ENCODE results near the gene TPM1. TPM values are rescaled to one million over a fixed set of nuclear protein-coding genes. Genes with fewer than 3 reads are reported as not detected.

TPM1 gene
- total and polyA plus RNA-seq, 10 of the 15 experiments (the other 5 are each of a cell fraction or from before 2014, with no cell fraction given): 0.43 to 10.0 (median 2.4) TPM

DNA sequence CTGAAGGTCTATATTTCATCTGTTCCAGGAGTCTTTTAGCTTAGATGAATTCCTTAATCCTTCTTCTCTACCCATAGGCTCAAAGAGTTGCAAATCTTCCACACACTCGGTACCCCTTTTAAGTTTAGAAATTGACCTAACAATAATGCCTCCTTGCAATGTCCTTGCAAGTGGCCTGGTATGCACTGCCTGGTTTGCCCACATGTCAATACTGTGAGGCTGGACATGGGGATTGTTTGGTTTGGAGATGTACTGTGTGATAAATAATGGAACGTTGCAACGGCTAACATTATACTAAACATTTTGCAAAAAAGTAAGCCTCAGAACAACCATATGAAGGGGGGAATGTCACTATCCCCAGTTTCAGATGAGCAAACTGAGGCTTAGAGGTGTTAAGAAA, 22.4 kb upstream of the TPM1 start:
- no peak for DNase-seq (ENCODE audit: low read depth, low spot score)
- Histone ChIP-seq H2AFZ (ENCODE audit: control insufficient read depth, low read depth, low read length) (no peak overlapping the region), H3K4me2 (ENCODE audit: control insufficient read depth, insufficient read depth) (no peak overlapping the region), H3K27me3 (replicated peaks in 1 of 2; ENCODE audit: control insufficient read depth in 2 of 2, insufficient read depth in 2 of 2, low read length in 1 of 2) (peaks cover 0 to 1% of the 10 kb centered on the region in 2 experiments; a peak in 3 of 4 replicates), H3K9me3 (replicated peaks; ENCODE audit: control insufficient read depth, insufficient read depth, low read length) (no peaks in the 10 kb centered on the region), H3K79me2 (ENCODE audit: control insufficient read depth, insufficient read depth, low read length) (no peaks in the 10 kb centered on the region), H3K4me3 (no peak overlapping the region), H3K36me3 (ENCODE audit: control insufficient read depth in 2 of 2, insufficient read depth in 2 of 2, low read length in 1 of 2) (no peaks in the 10 kb centered on the region), H4K20me1 (ENCODE audit: control insufficient read depth, insufficient read depth) (no peaks in the 10 kb centered on the region), H3K27ac (ENCODE audit: control insufficient read depth, insufficient read depth) (no peak overlapping the region), H3K9ac (ENCODE audit: control insufficient read depth, insufficient read depth, low read length) (no peak overlapping the region), H3K4me1 (ENCODE audit: control insufficient read depth, insufficient read depth, low read length) (no peaks in the 10 kb centered on the region)
- WGBS (ENCODE audit: insufficient coverage, insufficient replicate concordance, low lambda C conversion rate, missing lambda C conversion rate): 44% methylated on average over 3 of the region's 3 CpGs
- ChIA-PET RAD21 (ENCODE audit: unreplicated experiment) (no interaction called here), SMC1A (ENCODE audit: uncharacterized antibody, unreplicated experiment) (no interaction called here), CTCF (interaction anchor here (0.8 kb wide), 1 partner anchor 28 kb away, joined by 3 read pairs; no protein-coding TSS in a partner anchor), POLR2A (no interaction called here)
- intact Hi-C loops (cut with micrococcal nuclease; ENCODE audit: unreplicated experiment): no loop called here
- no peak for ATAC-seq
- TF ChIP-seq RUNX3 (IDR thresholded peaks at IDR 0.05; ENCODE audit: low read length) (no peak), IKZF1 (conservative IDR thresholded peaks at IDR 0.05) (no peak), PAX8 (IDR thresholded peaks at IDR 0.05) (no peak), SMAD1 (IDR thresholded peaks at IDR 0.05; ENCODE audit: low read depth, partially characterized antibody) (no peak), MEF2A (IDR thresholded peaks at IDR 0.05; ENCODE audit: insufficient read depth, low read depth, low read length) (no peak), MYB (IDR thresholded peaks at IDR 0.05; ENCODE audit: borderline replicate concordance, low read depth, low read length) (no peak)
- TF ChIP-seq, protein P1, sequence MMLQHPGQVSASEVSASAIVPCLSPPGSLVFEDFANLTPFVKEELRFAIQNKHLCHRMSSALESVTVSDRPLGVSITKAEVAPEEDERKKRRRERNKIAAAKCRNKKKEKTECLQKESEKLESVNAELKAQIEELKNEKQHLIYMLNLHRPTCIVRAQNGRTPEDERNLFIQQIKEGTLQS (IDR thresholded peaks at IDR 0.05; ENCODE audit: borderline replicate concordance, extremely low read depth, low read depth, low read length): no peak
- in situ Hi-C loops (cut with MboI): no loop called here
- no peak for FAIRE-seq
- no TSS peak for BruUV-seq (replicated peaks)

DNA sequence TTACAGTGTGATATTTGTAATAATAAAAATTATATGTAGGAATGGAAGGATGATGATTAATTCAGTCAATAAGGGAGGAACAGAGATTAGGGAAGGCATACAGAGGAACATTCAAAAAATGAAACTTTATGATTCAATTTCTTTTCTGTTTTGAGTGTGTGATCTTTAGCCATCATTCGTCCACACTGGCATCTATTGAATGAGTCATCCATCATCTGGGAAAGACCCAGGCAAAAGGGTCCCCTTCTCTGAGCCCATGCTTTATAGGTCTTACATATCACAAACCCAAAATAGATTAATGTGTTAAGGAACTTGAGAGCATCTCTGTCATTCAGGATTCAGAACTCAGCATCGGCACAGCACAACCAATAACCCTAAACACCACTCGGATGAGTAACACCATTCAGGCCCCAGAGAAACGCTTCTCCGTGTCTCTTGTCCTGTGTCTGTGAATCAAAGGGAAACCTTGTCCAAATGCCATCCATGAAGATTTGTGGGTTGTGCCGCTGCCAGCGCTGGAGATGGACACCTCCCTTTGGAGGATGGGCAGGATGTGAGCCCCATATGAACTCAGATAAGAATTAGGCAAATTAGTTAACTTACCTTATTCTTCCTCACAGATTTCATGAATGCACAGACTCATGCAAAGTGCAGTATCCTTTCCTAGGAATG, 21.7 kb upstream of the TPM1 start:
- ChIA-PET CTCF (interaction anchor here (0.8 kb wide), 1 partner anchor 27 kb away, joined by 3 read pairs; no protein-coding TSS in a partner anchor), RAD21 (ENCODE audit: unreplicated experiment) (no interaction called here), SMC1A (ENCODE audit: uncharacterized antibody, unreplicated experiment) (no interaction called here), POLR2A (no interaction called here)
- ATAC-seq (no peak), DNase-seq (ENCODE audit: low read depth, low spot score) (no peak), FAIRE-seq (no peak)
- Histone ChIP-seq H2AFZ (ENCODE audit: control insufficient read depth, low read depth, low read length) (no peak overlapping the region), H3K9me3 (replicated peaks; ENCODE audit: control insufficient read depth, insufficient read depth, low read length) (no peaks in the 10 kb centered on the region), H3K4me3 (no peak overlapping the region), H3K27ac (ENCODE audit: control insufficient read depth, insufficient read depth) (no peak overlapping the region), H3K4me1 (ENCODE audit: control insufficient read depth, insufficient read depth, low read length) (no peaks in the 10 kb centered on the region), H4K20me1 (ENCODE audit: control insufficient read depth, insufficient read depth) (no peaks in the 10 kb centered on the region), H3K79me2 (ENCODE audit: control insufficient read depth, insufficient read depth, low read length) (no peaks in the 10 kb centered on the region), H3K4me2 (ENCODE audit: control insufficient read depth, insufficient read depth) (no peak overlapping the region), H3K9ac (ENCODE audit: control insufficient read depth, insufficient read depth, low read length) (no peak overlapping the region), H3K36me3 (ENCODE audit: control insufficient read depth in 2 of 2, insufficient read depth in 2 of 2, low read length in 1 of 2) (no peaks in the 10 kb centered on the region), H3K27me3 (replicated peaks in 1 of 2; ENCODE audit: control insufficient read depth in 2 of 2, insufficient read depth in 2 of 2, low read length in 1 of 2) (peaks cover 0 to 1% of the 10 kb centered on the region in 2 experiments; a peak in 3 of 4 replicates)
- in situ Hi-C loops (cut with MboI): no loop called here
- 23% methylated on average over 7 of the region's 7 CpGs for WGBS (ENCODE audit: insufficient coverage, insufficient replicate concordance, low lambda C conversion rate, missing lambda C conversion rate)
- intact Hi-C loops (cut with micrococcal nuclease; ENCODE audit: unreplicated experiment): no loop called here
- no TSS peak for BruUV-seq (replicated peaks)
- TF ChIP-seq ETV6 (conservative IDR thresholded peaks at IDR 0.05 in 1 of 2, IDR thresholded peaks at IDR 0.05 in 1 of 2; ENCODE audit: borderline replicate concordance in 1 of 2, low read depth in 1 of 2): no peak
- no peak for TF ChIP-seq SMC3 (IDR thresholded peaks at IDR 0.05; ENCODE audit: borderline replicate concordance, low read length)
- TF ChIP-seq, protein P2, sequence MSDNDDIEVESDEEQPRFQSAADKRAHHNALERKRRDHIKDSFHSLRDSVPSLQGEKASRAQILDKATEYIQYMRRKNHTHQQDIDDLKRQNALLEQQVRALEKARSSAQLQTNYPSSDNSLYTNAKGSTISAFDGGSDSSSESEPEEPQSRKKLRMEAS (IDR thresholded peaks at IDR 0.05; ENCODE audit: low read depth, low read length): no peak
- TF ChIP-seq FOXK2 (IDR thresholded peaks at IDR 0.05): no peak
- TF ChIP-seq RAD21 (IDR thresholded peaks at IDR 0.05; ENCODE audit: insufficient read depth, low read depth, low read length): no peak
- TF ChIP-seq, protein P3, sequence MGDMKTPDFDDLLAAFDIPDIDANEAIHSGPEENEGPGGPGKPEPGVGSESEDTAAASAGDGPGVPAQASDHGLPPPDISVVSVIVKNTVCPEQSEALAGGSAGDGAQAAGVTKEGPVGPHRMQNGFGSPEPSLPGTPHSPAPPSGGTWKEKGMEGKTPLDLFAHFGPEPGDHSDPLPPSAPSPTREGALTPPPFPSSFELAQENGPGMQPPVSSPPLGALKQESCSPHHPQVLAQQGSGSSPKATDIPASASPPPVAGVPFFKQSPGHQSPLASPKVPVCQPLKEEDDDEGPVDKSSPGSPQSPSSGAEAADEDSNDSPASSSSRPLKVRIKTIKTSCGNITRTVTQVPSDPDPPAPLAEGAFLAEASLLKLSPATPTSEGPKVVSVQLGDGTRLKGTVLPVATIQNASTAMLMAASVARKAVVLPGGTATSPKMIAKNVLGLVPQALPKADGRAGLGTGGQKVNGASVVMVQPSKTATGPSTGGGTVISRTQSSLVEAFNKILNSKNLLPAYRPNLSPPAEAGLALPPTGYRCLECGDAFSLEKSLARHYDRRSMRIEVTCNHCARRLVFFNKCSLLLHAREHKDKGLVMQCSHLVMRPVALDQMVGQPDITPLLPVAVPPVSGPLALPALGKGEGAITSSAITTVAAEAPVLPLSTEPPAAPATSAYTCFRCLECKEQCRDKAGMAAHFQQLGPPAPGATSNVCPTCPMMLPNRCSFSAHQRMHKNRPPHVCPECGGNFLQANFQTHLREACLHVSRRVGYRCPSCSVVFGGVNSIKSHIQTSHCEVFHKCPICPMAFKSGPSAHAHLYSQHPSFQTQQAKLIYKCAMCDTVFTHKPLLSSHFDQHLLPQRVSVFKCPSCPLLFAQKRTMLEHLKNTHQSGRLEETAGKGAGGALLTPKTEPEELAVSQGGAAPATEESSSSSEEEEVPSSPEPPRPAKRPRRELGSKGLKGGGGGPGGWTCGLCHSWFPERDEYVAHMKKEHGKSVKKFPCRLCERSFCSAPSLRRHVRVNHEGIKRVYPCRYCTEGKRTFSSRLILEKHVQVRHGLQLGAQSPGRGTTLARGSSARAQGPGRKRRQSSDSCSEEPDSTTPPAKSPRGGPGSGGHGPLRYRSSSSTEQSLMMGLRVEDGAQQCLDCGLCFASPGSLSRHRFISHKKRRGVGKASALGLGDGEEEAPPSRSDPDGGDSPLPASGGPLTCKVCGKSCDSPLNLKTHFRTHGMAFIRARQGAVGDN (IDR thresholded peaks at IDR 0.05): no peak
- no peak for TF ChIP-seq PAX8 (IDR thresholded peaks at IDR 0.05)

All from GM12878 (cell line).